Measurements from ENCODE around the gene OR4D2.

The OR4D2 gene

GRCh38 chr17:58176200-58176599 lies 9.4 kb downstream of the OR4D2 start:
- no peak for DNase-seq

GRCh38 chr17:58181796-58182195 lies 15.0 kb downstream of the OR4D2 start:
- DNase-seq: no peak

- no peak for DNase-seq
Observed at GRCh38 chr17:58183514-58183913, 16.7 kb downstream of the OR4D2 start.

- no peak for DNase-seq
Observed at GRCh38 chr17:58184308-58184985, 17.7 kb downstream of the OR4D2 start.

GRCh38 chr17:58184986-58185761 lies 18.4 kb downstream of the OR4D2 start:
- no peak for DNase-seq

- DNase-seq: no peak
Observed at GRCh38 chr17:58186591-58186990, 19.8 kb downstream of the OR4D2 start.

- DNase-seq: no peak
Observed at GRCh38 chr17:58187063-58187462, 20.3 kb downstream of the OR4D2 start.

- DNase-seq: no peak
Observed at GRCh38 chr17:58187675-58188074, 20.9 kb downstream of the OR4D2 start.

- no peak for DNase-seq
Observed at GRCh38 chr17:58189436-58190146, 22.8 kb downstream of the OR4D2 start.

- no peak for DNase-seq
Observed at GRCh38 chr17:58191241-58191896, 24.6 kb downstream of the OR4D2 start.

- no peak for DNase-seq
Observed at GRCh38 chr17:58192612-58193011, 25.8 kb downstream of the OR4D2 start, which contains the start of gene EPX. Gene EPX (plus strand): TSS chr17:58192726. CDS start chr17:58192847, 121 bp downstream.

GRCh38 chr17:58193641-58194255 lies 27.0 kb downstream of the OR4D2 start:
- no peak for DNase-seq

- DNase-seq: no peak
Observed at GRCh38 chr17:58195518-58196123, 28.8 kb downstream of the OR4D2 start.

- no peak for DNase-seq
Observed at GRCh38 chr17:58196610-58197009, 29.8 kb downstream of the OR4D2 start.

GRCh38 chr17:58200024-58200633 lies 33.3 kb downstream of the OR4D2 start:
- peak; percentile 37 for DNase-seq

GRCh38 chr17:58202859-58203258 lies 36.1 kb downstream of the OR4D2 start:
- no peak for DNase-seq

GRCh38 chr17:58204796-58205195 lies 38.0 kb downstream of the OR4D2 start:
- DNase-seq: no peak

GRCh38 chr17:58205936-58206335 lies 39.2 kb downstream of the OR4D2 start:
- no peak for DNase-seq

- DNase-seq: no peak
Observed at GRCh38 chr17:58207451-58207850, 40.7 kb downstream of the OR4D2 start.

- DNase-seq: no peak
Observed at GRCh38 chr17:58208344-58208743, 41.6 kb downstream of the OR4D2 start.

GRCh38 chr17:58210922-58211321 lies 44.1 kb downstream of the OR4D2 start:
- no peak for DNase-seq

- no peak for DNase-seq
Observed at GRCh38 chr17:58215685-58216084, 48.9 kb downstream of the OR4D2 start.

All from T-helper 9 cell (primary cell).